Body of pancreas (tissue), 4 donors: ENCODE results near the gene MIOX.

Experiments used
- CTCF ChIP-seq, 7 experiments: fragments of 450-650 bp in 4 of 7; fragments of 200-600 bp in 3 of 7; sonication (generic) in 3 of 7; IDR thresholded peaks; one replicate each; pipeline ENCODE4 v1.5.1; 2016 to 2019; ENCODE audit warnings: antibody characterized with exemption in 7 of 7
- POLR2A ChIP-seq, 3 donors: fragments of 450-650 bp; IDR thresholded peaks; one replicate each; pipeline ENCODE4 v1.6.1; 2016; ENCODE audit warnings: antibody characterized with exemption in 3 of 3, mild to moderate bottlenecking in 2 of 3

DNA sequence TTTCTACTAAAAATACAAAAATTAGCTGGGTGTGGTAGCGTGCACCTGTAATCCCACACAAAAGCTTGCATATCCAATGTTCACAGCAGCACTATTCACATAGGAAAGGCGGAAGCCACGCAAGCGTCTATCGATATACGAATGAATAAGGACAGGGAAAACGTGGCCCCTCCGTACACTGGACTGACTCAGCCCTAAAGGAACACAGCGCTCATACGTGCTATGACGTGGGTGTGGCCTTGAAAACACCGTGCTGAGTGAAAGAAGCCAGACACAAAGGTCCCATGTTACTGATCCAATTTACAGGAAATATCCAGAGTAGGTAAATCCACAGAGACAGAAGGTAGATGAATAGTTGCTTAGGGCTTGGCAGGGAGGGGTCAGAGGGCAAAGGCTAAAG, 13.8 kb downstream of the MIOX start:
- TF ChIP-seq CTCF (IDR thresholded peaks at IDR 0.05) (no peak), POLR2A (IDR thresholded peaks at IDR 0.05) (no peak)
